Esophagus squamous epithelium (tissue), 4 donors: Measurements from ENCODE around the gene SHQ1.

Experiments
- POLR2A ChIP-seq, 4 donors: fragments of 450-650 bp; IDR thresholded peaks; one replicate each; pipeline ENCODE4 v1.6.1; 2017; ENCODE audit warnings: antibody characterized with exemption in 4 of 4, mild to moderate bottlenecking in 4 of 4, moderate library complexity in 3 of 4
- TF ChIP-seq, protein P1 (sequence below), 6 experiments: fragments of 450-650 bp in 4 of 6; fragments of 200-600 bp in 2 of 6; sonication (generic) in 2 of 6; IDR thresholded peaks; one replicate each; pipeline ENCODE4 v1.5.1; 2016 to 2019; ENCODE audit warnings: antibody characterized with exemption in 6 of 6, mild to moderate bottlenecking in 4 of 6, moderate library complexity in 4 of 6

GRCh38 chr3:72892870-72893269 lies 44.6 kb upstream of the SHQ1 start:
- TF ChIP-seq, protein P1, sequence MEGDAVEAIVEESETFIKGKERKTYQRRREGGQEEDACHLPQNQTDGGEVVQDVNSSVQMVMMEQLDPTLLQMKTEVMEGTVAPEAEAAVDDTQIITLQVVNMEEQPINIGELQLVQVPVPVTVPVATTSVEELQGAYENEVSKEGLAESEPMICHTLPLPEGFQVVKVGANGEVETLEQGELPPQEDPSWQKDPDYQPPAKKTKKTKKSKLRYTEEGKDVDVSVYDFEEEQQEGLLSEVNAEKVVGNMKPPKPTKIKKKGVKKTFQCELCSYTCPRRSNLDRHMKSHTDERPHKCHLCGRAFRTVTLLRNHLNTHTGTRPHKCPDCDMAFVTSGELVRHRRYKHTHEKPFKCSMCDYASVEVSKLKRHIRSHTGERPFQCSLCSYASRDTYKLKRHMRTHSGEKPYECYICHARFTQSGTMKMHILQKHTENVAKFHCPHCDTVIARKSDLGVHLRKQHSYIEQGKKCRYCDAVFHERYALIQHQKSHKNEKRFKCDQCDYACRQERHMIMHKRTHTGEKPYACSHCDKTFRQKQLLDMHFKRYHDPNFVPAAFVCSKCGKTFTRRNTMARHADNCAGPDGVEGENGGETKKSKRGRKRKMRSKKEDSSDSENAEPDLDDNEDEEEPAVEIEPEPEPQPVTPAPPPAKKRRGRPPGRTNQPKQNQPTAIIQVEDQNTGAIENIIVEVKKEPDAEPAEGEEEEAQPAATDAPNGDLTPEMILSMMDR (IDR thresholded peaks at IDR 0.05) = no peak
- no peak for TF ChIP-seq POLR2A (IDR thresholded peaks at IDR 0.05)
